Thoracic aorta (tissue), 2 donors: Measurements from ENCODE around the gene CIC. TPM values are rescaled to one million over a fixed set of nuclear protein-coding genes. Genes with fewer than 3 reads are reported as not detected.
A peak's percentile ranks its signal among the peaks of the same experiment; 100 is the strongest.

ENCODE experiments used
- ATAC-seq: fragments of 150-250 bp; one replicate; pipeline ENCODE4 v1.8.0; 2017; ENCODE audit warnings: low read depth; ENCODE audit not compliant: insufficient number of reproducible peaks, low FRiP score
- DNase-seq: peaks from one replicate; pipeline ENCODE4 v3.0.0-alpha.2; 2020; ENCODE audit warnings: low spot score
- H3K27ac ChIP-seq, 2 donors: fragments of 200-600 bp; sonication (generic); 1 replicate in 1 of 2; 2 replicates in 1 of 2; pipeline ENCODE4 v1.5.1; 2016; ENCODE audit warnings: mild to moderate bottlenecking in 2 of 2, moderate library complexity in 2 of 2
- H3K27me3 ChIP-seq: fragments of 200-600 bp; sonication (generic); replicated peaks from 2 replicates; pipeline ENCODE4 v1.6.0; 2016; ENCODE audit warnings: mild to moderate bottlenecking; ENCODE audit not compliant: insufficient read depth
- H3K36me3 ChIP-seq: fragments of 200-600 bp; sonication (generic); one replicate; pipeline ENCODE4 v1.5.1; 2016
- H3K4me1 ChIP-seq, 2 donors: fragments of 200-600 bp; sonication (generic); 1 replicate in 1 of 2; 2 replicates in 1 of 2; pipeline versions ENCODE4 v1.5.1 to v1.6.0; 2016; ENCODE audit warnings: low read depth in 2 of 2, mild to moderate bottlenecking in 1 of 2; ENCODE audit not compliant: control insufficient read depth in 1 of 2
- H3K4me3 ChIP-seq: fragments of 200-600 bp; sonication (generic); 2 replicates; pipeline ENCODE4 v1.5.1; 2016; ENCODE audit warnings: mild to moderate bottlenecking
- H3K9me3 ChIP-seq: fragments of 200-600 bp; sonication (generic); 2 replicates; pipeline ENCODE4 v1.5.1; 2016
- CTCF ChIP-seq: fragments of 200-600 bp; sonication (generic); IDR thresholded peaks from one replicate; pipeline ENCODE4 v1.5.1; 2019; ENCODE audit warnings: antibody characterized with exemption
- total RNA-seq, 2 donors: library from RNA; depleted of rRNA; stranded (reverse); fragments of >200 nt; gene quantifications; one replicate each; pipeline versions ENCODE4 v1.1.0 to v1.2.3, GENCODE V29; 2016

CIC gene
- total RNA-seq, 2 donors from 2014 or later = 57.1 to 112 TPM

DNA sequence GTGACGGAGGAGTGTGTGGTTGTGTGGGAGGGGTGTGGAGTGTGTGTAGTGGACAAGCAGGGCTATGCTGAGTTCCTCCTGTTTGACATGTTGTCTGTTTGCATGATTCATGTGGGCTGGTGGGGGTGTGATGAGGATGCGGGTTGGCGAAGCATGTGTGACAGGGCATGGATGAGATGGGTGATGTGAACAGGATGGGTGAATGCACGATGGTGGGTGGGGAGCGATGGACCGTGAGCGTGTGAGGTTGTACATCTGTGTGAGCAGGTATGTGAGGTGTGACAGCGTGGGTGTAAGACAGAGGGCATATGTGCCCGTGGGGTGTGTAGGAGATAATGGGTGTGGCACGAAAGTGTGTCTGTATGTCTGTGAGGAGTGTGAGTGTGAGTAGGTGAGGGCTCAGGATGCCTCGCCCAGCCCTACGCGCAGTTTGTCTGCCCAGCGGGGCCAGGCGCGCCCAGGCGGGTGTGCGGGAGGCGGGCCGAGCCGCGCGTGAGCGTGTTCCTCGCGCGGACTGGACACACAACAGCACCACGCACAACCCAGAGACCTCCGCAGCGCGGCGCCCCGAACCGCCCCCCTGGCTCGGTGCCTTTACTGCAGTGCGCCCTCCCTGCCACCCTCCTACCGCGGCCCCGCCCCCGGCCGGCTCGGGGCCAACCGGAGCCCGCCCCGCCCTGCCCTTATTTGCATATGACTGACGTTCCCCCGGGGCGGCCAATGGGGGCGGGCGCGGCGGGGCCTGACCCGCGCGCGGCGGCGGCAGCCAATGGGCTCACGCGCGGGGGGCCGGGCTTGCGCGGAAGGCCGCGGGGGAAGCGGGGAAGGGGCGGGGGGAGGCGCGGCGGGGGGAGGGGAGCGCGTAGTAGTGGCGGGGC lies 14.4 kb downstream of the CIC start:
- Histone ChIP-seq H3K4me1 (peaks cover 43 to 62% of the 10 kb centered on the region in 2 donors), H3K27me3 (no peaks in the 10 kb centered on the region), H3K4me3 (peak overlapping the region; percentile 70), H3K9me3 (no peaks in the 10 kb centered on the region), H3K27ac (peak overlapping the region; percentile 91 to 95), H3K36me3 (peaks cover 15% of the 10 kb centered on the region)
- ATAC-seq (peak; percentile 44), DNase-seq (peak; percentile 87)
- TF ChIP-seq CTCF = no peak

GRCh38 chr19:42284066-42284501 lies 15.0 kb downstream of the CIC start:
- Histone ChIP-seq H3K4me1 (peaks cover 36 to 56% of the 10 kb centered on the region in 2 donors), H3K4me3 (peak overlapping the region; percentile 70), H3K36me3 (peaks cover 20% of the 10 kb centered on the region), H3K27me3 (no peaks in the 10 kb centered on the region), H3K27ac (peak overlapping the region in 1 of 2 donors; percentile 72), H3K9me3 (no peaks in the 10 kb centered on the region)
- DNase-seq (no peak), ATAC-seq (peak; percentile 6)
- TF ChIP-seq CTCF = no peak

DNA sequence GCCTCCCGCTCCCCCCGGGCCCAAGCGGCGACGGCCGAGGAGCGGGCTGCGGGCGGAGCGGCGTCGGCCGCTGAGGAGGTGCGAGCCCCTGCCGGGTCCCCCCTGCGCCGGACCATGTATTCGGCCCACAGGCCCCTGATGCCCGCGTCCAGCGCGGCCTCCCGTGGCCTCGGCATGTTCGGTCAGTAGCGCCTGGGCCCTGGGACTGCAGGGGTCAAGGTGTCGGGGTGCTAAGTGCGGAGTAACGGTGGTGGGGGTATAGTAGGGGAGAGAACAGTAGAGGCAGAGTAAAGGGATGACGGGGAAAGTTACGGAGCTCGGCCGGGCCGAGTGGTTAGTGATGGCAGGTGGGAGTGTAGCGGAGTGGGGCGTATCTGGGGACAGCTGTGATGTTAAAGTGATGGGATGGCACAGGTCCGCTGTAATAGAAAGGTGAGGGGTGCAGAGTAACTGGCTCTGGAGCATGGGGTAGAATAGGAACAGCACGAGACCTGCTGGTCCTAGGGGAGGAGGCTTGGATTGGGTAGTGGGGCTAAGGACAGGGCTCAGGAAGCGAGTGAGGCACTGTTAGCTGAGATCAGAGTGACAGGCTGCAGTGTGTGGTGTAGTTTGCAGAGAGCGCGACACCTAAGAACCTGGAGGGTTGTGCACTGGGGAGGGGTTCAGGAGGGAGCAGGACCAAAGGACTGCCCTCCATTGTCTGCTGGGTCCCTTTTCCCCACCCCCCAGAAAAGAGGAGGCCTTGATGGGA lies 15.7 kb downstream of the CIC start:
- TF ChIP-seq CTCF = no peak
- no peak for ATAC-seq
- no peaks in the 10 kb centered on the region for H3K27me3 ChIP-seq
- peaks cover 27% of the 10 kb centered on the region for H3K36me3 ChIP-seq
- no peaks in the 10 kb centered on the region for H3K9me3 ChIP-seq
- peak overlapping the region; percentile 57 to 73 for H3K27ac ChIP-seq
- H3K4me3 ChIP-seq = peak overlapping the region; percentile 74
- peaks cover 31 to 49% of the 10 kb centered on the region in 2 donors for H3K4me1 ChIP-seq
- no peak for DNase-seq

- H3K36me3 ChIP-seq = peaks cover 34% of the 10 kb centered on the region
- peaks cover 31 to 49% of the 10 kb centered on the region in 2 donors for H3K4me1 ChIP-seq
- ATAC-seq (no peak), DNase-seq (no peak)
- TF ChIP-seq CTCF = no peak
- H3K4me3 ChIP-seq = peak overlapping the region; percentile 74
- H3K27ac ChIP-seq = peak overlapping the region; percentile 57 to 73
- no peaks in the 10 kb centered on the region for H3K9me3 ChIP-seq
- no peaks in the 10 kb centered on the region for H3K27me3 ChIP-seq
These were observed 16.5 kb downstream of the CIC start for GRCh38 chr19:42285541-42285941.

GRCh38 chr19:42285988-42286348 lies 16.9 kb downstream of the CIC start:
- H3K9me3 ChIP-seq = no peaks in the 10 kb centered on the region
- ATAC-seq = no peak
- H3K4me1 ChIP-seq = peaks cover 31 to 49% of the 10 kb centered on the region in 2 donors
- peak overlapping the region; percentile 57 to 73 for H3K27ac ChIP-seq
- H3K36me3 ChIP-seq = peaks cover 39% of the 10 kb centered on the region
- H3K27me3 ChIP-seq = no peaks in the 10 kb centered on the region
- TF ChIP-seq CTCF = no peak
- H3K4me3 ChIP-seq = peak overlapping the region; percentile 74
- DNase-seq = no peak
